PC-9 (cell line): Measurements from ENCODE around the gene RALGAPA2. TPM values are rescaled to one million over a fixed set of nuclear protein-coding genes. Genes with fewer than 3 reads are reported as not detected.

Experiments used
- BruUV-seq: library from RNA; stranded (reverse); fragments of 400-500 nt; replicated peaks from 2 replicates; lab custom pipeline; 2021; lab: Mats Ljungman, UMichigan
- CTCF ChIA-PET: fragments of 300-600 bp; sonication (Branson Sonifier 250); formaldehyde crosslinking; loops from one replicate; lab custom pipeline; 2022; ENCODE audit warnings: antibody characterized with exemption; lab: Charles Lee
- POLR2A ChIA-PET: fragments of 300-600 bp; sonication (Branson Sonifier 250); formaldehyde crosslinking; loops from one replicate; lab custom pipeline; 2022; ENCODE audit warnings: antibody characterized with exemption; ENCODE audit not compliant: unreplicated experiment; lab: Charles Lee
- DNase-seq, 2 experiments: peaks; one replicate each; pipeline versions ENCODE4 v3.0.0 to v3.0.0-alpha.2; 2015 to 2022; ENCODE audit warnings: mixed read lengths in 1 of 2
- H2AFZ ChIP-seq: fragments of 200-600 bp; sonication (generic); 2 replicates; pipeline ENCODE4 v1.8.1; 2017; ENCODE audit warnings: antibody characterized with exemption
- H3F3A ChIP-seq: fragments of 200-600 bp; sonication (generic); 2 replicates; pipeline ENCODE4 v1.8.1; 2017; ENCODE audit warnings: antibody characterized with exemption, mild to moderate bottlenecking, low read depth; ENCODE audit not compliant: insufficient read depth
- H3K27ac ChIP-seq: fragments of 200-600 bp; sonication (generic); 2 replicates; pipeline ENCODE4 v1.6.1; 2016; ENCODE audit warnings: mixed run types
- H3K27me3 ChIP-seq: fragments of 200-600 bp; sonication (generic); 2 replicates; pipeline ENCODE4 v1.6.1; 2016; ENCODE audit warnings: low read depth, mixed run types; ENCODE audit not compliant: insufficient read depth
- H3K36me3 ChIP-seq: fragments of 200-600 bp; sonication (generic); 2 replicates; pipeline ENCODE4 v1.6.1; 2016; ENCODE audit warnings: low read depth, mixed run types
- H3K4me1 ChIP-seq: fragments of 200-600 bp; sonication (generic); replicated peaks from 2 replicates; pipeline ENCODE4 v1.6.1; 2016; ENCODE audit warnings: mixed run types; ENCODE audit not compliant: insufficient read depth
- H3K4me2 ChIP-seq: fragments of 200-600 bp; sonication (generic); 2 replicates; pipeline ENCODE4 v1.6.1; 2017; ENCODE audit warnings: mixed run types
- H3K4me3 ChIP-seq: fragments of 200-600 bp; sonication (generic); 2 replicates; pipeline ENCODE4 v1.6.1; 2016; ENCODE audit warnings: mixed run types
- H3K79me2 ChIP-seq: fragments of 200-600 bp; sonication (generic); 2 replicates; pipeline ENCODE4 v1.6.1; 2017; ENCODE audit warnings: low read depth, mixed run types
- H3K9me2 ChIP-seq: fragments of 200-600 bp; sonication (generic); 2 replicates; pipeline ENCODE4 v1.8.1; 2017; ENCODE audit warnings: mild to moderate bottlenecking; ENCODE audit not compliant: insufficient read depth
- H3K9me3 ChIP-seq: fragments of 200-600 bp; sonication (generic); 2 replicates; pipeline ENCODE4 v1.8.1; 2016; ENCODE audit warnings: low read depth; ENCODE audit not compliant: insufficient read depth
- H4K20me1 ChIP-seq: fragments of 200-600 bp; sonication (generic); 2 replicates; pipeline ENCODE4 v1.8.1; 2017; ENCODE audit not compliant: insufficient read depth
- CTCF ChIP-seq: fragments of 200-600 bp; sonication (generic); conservative IDR thresholded peaks from 2 replicates; pipeline ENCODE4 v1.6.1; 2017; ENCODE audit warnings: mixed run types, antibody characterized with exemption, mild to moderate bottlenecking, moderate library complexity
- EZH2 ChIP-seq: fragments of 200-600 bp; sonication (generic); IDR thresholded peaks from 2 replicates; pipeline ENCODE4 v1.8.0; 2017; ENCODE audit warnings: antibody characterized with exemption, low read depth
- intact Hi-C: fragments of 100-400 bp; cut with micrococcal nuclease; formaldehyde crosslinking; loops from one replicate; pipeline ENCODE4 v1.10.0; 2022; ENCODE audit not compliant: unreplicated experiment
- total RNA-seq: library from RNA; stranded (reverse); gene quantifications from 2 replicates; pipeline ENCODE4 v1.2.3, GENCODE V29; 2021

RALGAPA2 gene
- total RNA-seq, 1 experiment from 2014 or later, result 28.7 TPM

DNA sequence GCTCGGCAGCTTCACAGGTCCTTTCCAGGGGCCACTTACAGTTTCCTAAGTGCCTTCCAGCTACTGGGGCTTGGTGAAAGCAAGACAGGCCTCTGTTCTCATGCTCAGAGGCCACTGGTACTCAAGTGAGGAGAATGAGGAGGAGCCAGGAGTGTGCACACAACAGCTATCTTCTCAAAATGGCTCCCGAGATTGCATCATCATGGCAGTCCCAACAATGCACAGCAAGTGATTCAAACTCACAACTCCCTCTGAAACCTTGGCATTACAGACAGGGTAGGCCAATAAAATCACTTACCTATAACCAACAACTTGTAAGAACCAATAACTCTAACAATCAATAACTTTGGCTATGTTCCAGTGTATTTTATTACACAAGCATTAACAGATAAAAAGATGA, 77.4 kb downstream of the RALGAPA2 start:
- Histone ChIP-seq H3K4me1 (no peaks in the 10 kb centered on the region), H3K9me3 (no peaks in the 10 kb centered on the region), H2AFZ (no peak overlapping the region), H3K4me3 (no peak overlapping the region), H3K36me3 (no peaks in the 10 kb centered on the region), H3F3A (no peaks in the 10 kb centered on the region), H3K27ac (no peak overlapping the region), H3K27me3 (no peaks in the 10 kb centered on the region), H4K20me1 (no peaks in the 10 kb centered on the region), H3K4me2 (no peak overlapping the region), H3K79me2 (no peaks in the 10 kb centered on the region), H3K9me2 (no peaks in the 10 kb centered on the region)
- BruUV-seq, result no TSS peak
- POLR2A ChIA-PET, result no interaction called here
- intact Hi-C loops, result no loop called here
- CTCF ChIA-PET, result no interaction called here
- TF ChIP-seq CTCF (no peak), EZH2 (no peak)
- DNase-seq, result no peak

GRCh38 chr20:20632644-20633043, 79.8 kb downstream of the RALGAPA2 start:
- no peak for DNase-seq
- POLR2A ChIA-PET, result no interaction called here
- H3K27ac ChIP-seq, result no peak overlapping the region
- no peaks in the 10 kb centered on the region for H3K9me2 ChIP-seq
- no peaks in the 10 kb centered on the region for H3K36me3 ChIP-seq
- BruUV-seq, result no TSS peak
- TF ChIP-seq CTCF, result no peak
- TF ChIP-seq EZH2, result no peak
- H3K79me2 ChIP-seq, result no peaks in the 10 kb centered on the region
- H3K27me3 ChIP-seq, result no peaks in the 10 kb centered on the region
- no peaks in the 10 kb centered on the region for H3F3A ChIP-seq
- CTCF ChIA-PET, result no interaction called here
- no peak overlapping the region for H3K4me2 ChIP-seq
- H3K4me1 ChIP-seq, result no peaks in the 10 kb centered on the region
- no peak overlapping the region for H2AFZ ChIP-seq
- H3K4me3 ChIP-seq, result no peak overlapping the region
- intact Hi-C loops, result no loop called here
- no peaks in the 10 kb centered on the region for H4K20me1 ChIP-seq
- no peaks in the 10 kb centered on the region for H3K9me3 ChIP-seq

DNA sequence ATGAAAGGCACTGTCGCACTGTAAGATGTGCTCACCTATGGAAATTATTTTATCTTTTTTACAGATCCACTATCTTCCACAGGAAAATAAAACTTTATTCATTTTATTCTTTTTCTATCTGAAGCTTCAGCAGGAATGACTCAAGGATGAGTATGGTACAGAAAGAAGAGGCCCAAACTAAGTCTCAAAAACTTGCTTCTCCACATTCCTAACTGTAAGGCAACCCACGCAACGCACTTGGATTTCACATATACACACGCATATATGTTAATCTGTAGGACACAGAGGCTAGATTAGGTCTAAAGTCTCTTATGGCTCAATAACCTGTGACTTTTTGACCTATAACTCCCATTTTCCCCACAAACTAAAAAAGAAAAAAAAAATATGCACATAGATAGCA, 81.9 kb downstream of the RALGAPA2 start:
- Histone ChIP-seq H3K4me3 (no peak overlapping the region), H3K27ac (no peak overlapping the region), H2AFZ (no peak overlapping the region), H3K9me3 (no peaks in the 10 kb centered on the region), H3K79me2 (no peaks in the 10 kb centered on the region), H3K4me2 (no peak overlapping the region), H3K9me2 (no peaks in the 10 kb centered on the region), H3F3A (no peaks in the 10 kb centered on the region), H3K36me3 (no peaks in the 10 kb centered on the region), H3K4me1 (no peaks in the 10 kb centered on the region), H4K20me1 (no peaks in the 10 kb centered on the region), H3K27me3 (no peaks in the 10 kb centered on the region)
- ChIA-PET CTCF (no interaction called here), POLR2A (no interaction called here)
- TF ChIP-seq CTCF, result no peak
- no peak for TF ChIP-seq EZH2
- intact Hi-C loops, result no loop called here
- BruUV-seq, result no TSS peak
- no peak for DNase-seq
